Head of caudate nucleus (tissue), 42 donors: ENCODE data around the gene PLA2R1.
"Not testable (repeated sequence)": the region's sequence is repeated elsewhere in the genome, so short reads cannot be mapped to it uniquely, and the experiment has no call there.

Experiments used
- DNase-seq, 42 donors: peaks; one replicate each; pipeline versions ENCODE4 v3.0.0 to v3.0.0-alpha.2; 2020 to 2021; ENCODE audit warnings: mixed read lengths in 7 of 42
- intact Hi-C: fragments of 100-400 bp; cut with DNase I; formaldehyde crosslinking; loops from one replicate; pipeline ENCODE4 v1.15.0; 2022

The PLA2R1 gene

GRCh38 chr2:160038662-160039061 is 23.8 kb downstream of the PLA2R1 start:
- DNase-seq, intact Hi-C loops: not testable (repeated sequence)

DNA sequence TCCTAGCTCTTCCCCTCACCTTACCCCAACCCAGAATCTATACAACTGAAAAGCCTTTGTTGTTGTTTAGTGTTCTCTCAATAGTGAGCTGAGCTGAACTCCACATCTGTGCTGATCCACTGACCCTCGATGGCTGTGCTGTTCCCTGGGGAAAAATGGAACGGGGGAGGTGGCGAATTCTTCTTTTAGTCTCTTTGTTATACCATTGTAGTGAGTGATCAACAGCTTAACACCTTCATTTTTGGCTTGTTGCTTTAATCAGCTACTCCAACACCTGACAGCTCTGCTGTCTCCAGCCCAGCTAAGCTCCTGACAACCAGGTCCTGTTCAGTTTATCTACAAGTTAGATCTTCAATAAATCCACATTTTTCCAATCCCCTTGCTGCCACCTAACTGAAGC is 25.7 kb downstream of the PLA2R1 start:
- DNase-seq = no peak
- intact Hi-C loops = no loop called here

- DNase-seq = no peak
- intact Hi-C loops = no loop called here
Observed at GRCh38 chr2:160035125-160035524, 27.3 kb downstream of the PLA2R1 start.

GRCh38 chr2:160034396-160034795 is 28.0 kb downstream of the PLA2R1 start:
- intact Hi-C loops = no loop called here
- no peak for DNase-seq

DNA sequence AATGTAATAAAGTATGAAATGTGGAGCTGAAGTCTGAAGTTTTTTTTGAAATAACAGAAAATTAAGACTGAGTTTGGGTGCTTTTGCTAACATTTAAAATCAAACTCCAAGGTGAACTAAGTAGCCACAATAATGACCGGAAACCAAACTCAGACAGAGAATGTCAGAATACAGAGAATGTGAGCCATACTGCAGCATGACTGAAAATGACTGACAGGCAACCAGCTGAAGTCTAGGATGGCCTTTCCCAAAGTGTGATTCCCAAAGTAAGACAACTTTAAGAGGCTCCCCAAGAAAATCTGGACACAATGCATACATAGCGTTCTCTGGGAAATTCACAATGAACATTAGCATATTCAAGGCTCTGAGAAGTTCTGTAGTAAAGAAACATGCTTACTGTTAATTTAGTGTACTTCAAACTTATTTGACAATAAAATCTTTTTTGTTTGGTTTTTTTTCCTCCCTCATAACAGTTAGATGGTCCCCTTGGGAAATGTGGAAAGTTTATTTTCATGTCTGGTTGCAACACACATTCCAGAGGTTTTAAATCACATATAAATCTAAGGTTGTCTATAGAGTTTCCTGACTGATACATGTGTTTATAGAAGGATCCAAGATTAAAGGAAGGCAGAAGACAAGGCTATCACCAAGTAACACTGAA is 28.6 kb downstream of the PLA2R1 start:
- intact Hi-C loops = no loop called here
- no peak for DNase-seq

GRCh38 chr2:160029270-160029628 is 33.2 kb downstream of the PLA2R1 start:
- DNase-seq = no peak
- intact Hi-C loops = no loop called here

- intact Hi-C loops = no loop called here
- no peak for DNase-seq
Observed at GRCh38 chr2:160028431-160029269, 33.8 kb downstream of the PLA2R1 start.

- intact Hi-C loops = no loop called here
- DNase-seq = no peak
Observed at GRCh38 chr2:160022162-160022561, 40.3 kb downstream of the PLA2R1 start.

DNA sequence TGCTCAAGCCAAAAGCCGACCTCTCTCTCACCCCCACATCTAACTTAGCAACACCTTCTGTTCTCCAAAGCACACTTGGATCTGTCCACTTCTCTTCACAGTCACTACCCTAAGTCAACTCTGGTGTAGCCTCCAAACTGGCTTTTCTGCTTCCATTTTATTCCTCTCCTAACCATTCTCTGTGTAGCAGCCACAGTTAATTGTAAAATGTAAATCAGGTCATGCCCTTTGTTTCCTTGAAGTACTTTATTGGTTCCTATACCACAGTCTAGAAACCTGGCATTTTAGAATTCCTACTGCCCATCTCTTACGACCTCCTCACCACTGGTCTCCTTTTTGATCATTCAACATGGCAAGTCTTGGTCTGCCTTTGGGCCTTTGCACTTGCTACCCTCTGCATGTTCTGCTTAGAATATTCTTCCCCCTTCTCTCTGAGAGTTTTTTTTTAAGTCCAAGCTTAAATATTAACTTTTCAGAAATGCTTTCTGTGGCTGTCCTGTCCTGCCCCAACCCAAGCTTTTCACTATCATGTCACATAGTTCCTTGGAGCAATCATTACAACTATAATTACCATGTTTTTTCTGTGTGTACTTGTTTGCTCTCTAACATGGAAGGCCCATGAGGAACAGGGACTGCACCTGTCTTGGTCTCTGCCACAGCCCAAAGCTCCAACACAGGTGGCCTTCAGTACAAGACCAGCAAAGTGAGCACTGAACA is 42.9 kb downstream of the PLA2R1 start:
- no peak for DNase-seq
- intact Hi-C loops = no loop called here

GRCh38 chr2:160015746-160016145 is 46.7 kb downstream of the PLA2R1 start:
- DNase-seq = no peak
- intact Hi-C loops = no loop called here

- intact Hi-C loops = no loop called here
- no peak for DNase-seq
Observed at GRCh38 chr2:160014227-160014626, 48.2 kb downstream of the PLA2R1 start.

DNA sequence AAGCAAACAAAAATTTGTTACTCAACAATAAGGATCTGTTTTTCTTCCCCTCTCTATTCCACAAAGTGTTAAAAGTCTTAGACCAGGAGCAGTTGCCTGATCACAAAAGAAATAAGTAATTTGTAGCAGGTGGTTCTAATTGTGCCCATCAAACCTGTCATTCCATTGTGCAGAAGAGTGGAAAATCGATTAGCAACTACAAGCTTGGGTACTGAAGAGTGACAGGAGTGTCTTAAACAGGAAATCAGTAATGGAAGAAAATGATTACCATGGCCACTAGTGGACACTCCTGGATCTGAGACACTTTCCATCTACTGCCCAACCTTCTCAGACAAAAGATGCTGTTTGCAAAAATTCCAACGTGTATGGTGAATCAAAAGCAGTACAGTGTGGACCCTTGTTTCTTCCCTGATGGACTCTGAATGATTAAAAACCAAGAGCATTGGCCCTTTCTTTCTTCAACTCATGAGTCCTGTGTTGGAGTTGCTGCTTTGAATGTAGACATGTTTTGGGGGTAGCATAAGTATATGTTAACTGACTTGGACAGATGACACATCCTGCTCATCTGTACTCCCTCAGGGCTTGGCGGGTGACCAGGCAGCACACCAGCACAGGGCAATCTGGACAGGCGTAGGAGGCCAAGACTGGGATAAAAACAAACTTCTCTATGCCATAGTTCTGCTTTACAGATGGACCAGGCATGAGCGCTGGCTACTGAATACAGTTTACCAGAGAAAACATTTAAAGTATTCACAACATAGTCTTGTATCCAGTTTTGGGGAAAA is 51.9 kb downstream of the PLA2R1 start:
- intact Hi-C loops = no loop called here
- DNase-seq = no peak

DNA sequence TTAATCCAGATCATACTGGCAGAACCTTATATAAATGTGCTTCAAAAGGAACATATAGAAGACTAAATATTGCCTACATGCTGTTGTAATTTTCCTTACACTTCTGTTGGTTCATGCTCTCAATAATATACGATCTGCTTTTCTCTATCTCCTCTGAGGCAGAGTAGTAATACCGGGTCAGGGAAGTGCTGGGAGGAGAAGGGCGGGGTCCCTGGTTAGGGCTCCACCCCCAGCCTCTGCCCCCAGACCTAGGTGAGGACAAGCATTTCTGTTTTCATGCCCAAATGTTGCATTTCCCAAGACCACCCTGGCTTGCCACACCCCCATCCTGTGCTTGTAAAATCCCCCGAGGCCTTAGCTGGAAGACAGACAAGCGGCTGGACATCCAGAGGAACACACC is 55.3 kb downstream of the PLA2R1 start:
- intact Hi-C loops = no loop called here
- no peak for DNase-seq

GRCh38 chr2:160006475-160006874 is 55.9 kb downstream of the PLA2R1 start:
- DNase-seq = no peak
- intact Hi-C loops = no loop called here

GRCh38 chr2:160005908-160006307 is 56.5 kb downstream of the PLA2R1 start:
- DNase-seq = no peak
- intact Hi-C loops = no loop called here

DNA sequence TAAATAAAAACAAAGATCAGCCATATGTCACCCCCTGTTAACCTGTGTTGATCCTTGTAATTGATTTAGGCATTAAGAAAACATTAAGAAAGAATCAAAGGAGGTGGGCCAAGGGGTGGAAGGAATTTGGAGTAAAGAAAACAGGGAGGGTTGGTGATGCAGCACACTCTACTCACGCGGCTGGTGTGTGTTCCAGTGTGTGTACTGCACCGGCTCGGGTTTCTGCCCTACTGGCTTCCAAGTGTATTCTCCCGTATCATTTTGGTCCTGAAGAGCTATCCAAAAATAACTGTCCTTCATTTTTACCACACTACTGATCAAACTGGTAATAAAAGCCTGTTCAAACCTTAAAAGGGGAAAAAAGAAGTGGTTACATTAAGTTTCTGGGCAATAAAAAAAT is 56.9 kb downstream of the PLA2R1 start:
- no peak for DNase-seq
- intact Hi-C loops = no loop called here

DNA sequence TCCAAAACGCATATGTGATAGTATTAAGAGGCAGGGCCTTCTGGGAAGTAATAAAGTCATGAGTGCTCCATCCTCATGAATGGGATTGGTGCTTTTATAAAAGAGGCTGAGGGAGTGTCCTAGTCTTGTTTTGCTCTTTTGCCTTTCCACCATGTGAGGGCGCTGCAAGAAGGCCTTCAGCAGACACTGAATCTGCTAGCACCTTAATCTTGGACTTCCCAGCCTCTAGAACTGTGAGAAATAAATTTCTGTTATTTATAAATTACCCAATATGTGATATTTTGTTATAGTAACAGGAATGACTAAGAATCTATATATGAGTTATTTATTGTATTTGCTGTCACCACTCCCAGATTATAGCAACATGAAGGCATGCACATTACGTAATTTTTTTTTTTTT is 63.5 kb downstream of the PLA2R1 start:
- DNase-seq = no peak
- intact Hi-C loops = no loop called here

DNA sequence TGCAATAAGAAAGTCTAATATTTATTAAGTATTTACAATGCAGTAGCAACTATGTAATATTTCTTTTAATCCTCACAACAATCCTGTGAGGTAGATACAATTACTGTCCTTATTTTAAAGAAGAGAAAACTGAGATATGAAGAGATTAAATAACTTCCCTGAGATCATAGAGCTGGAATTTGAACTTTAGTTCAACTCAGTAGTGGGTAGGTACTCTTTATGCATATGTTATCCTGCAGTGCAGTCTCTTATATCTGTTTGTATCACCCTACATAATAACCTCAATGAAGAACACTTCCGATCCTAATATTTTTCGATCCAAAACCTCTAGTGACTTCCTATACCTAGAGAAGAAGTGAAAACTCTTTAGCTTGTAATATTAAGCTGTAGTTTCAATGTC is 64.2 kb downstream of the PLA2R1 start:
- no peak for DNase-seq
- intact Hi-C loops = no loop called here

GRCh38 chr2:159996792-159997546 is 65.4 kb downstream of the PLA2R1 start:
- intact Hi-C loops = no loop called here
- DNase-seq = no peak
